Muscle layer of duodenum (tissue), 2 donors: ENCODE results near the gene PHOSPHO1.

Source experiments
- H3K27ac ChIP-seq: one replicate; pipeline ENCODE4 v1.7.0; 2013; ENCODE audit warnings: mild to moderate bottlenecking, low read length
- H3K27me3 ChIP-seq: one replicate; pipeline ENCODE4 v1.7.0; 2013; ENCODE audit warnings: low read depth, mild to moderate bottlenecking, control low read depth, low read length
- H3K36me3 ChIP-seq, 2 donors: one replicate each; pipeline ENCODE4 v1.7.0; 2013; ENCODE audit warnings: low read length in 2 of 2, control low read depth in 1 of 2, mild to moderate bottlenecking in 1 of 2; ENCODE audit not compliant: insufficient read depth in 2 of 2, control insufficient read depth in 1 of 2
- H3K4me1 ChIP-seq, 2 donors: one replicate each; pipeline ENCODE4 v1.7.0; 2013; ENCODE audit warnings: low read length in 2 of 2, mild to moderate bottlenecking in 2 of 2, control low read depth in 1 of 2, moderate library complexity in 1 of 2; ENCODE audit not compliant: insufficient read depth in 2 of 2, control insufficient read depth in 1 of 2
- H3K4me3 ChIP-seq, 2 donors: one replicate each; pipeline ENCODE4 v1.7.0; 2013; ENCODE audit warnings: low read length in 2 of 2, low read depth in 1 of 2, mild to moderate bottlenecking in 1 of 2
- H3K9me3 ChIP-seq, 2 donors: one replicate each; pipeline ENCODE4 v1.7.0; 2013; ENCODE audit warnings: low read length in 2 of 2, control low read depth in 1 of 2, mild to moderate bottlenecking in 1 of 2; ENCODE audit not compliant: control insufficient read depth in 1 of 2
- donor health status: healthy.

The PHOSPHO1 gene

GRCh38 chr17:49241692-49242397, 11.3 kb upstream of the PHOSPHO1 start:
- H3K27me3 ChIP-seq, result no peaks in the 10 kb centered on the region
- no peak overlapping the region for H3K4me3 ChIP-seq
- H3K9me3 ChIP-seq, result no peaks in the 10 kb centered on the region
- no peak overlapping the region for H3K27ac ChIP-seq
- no peaks in the 10 kb centered on the region for H3K36me3 ChIP-seq
- peaks cover 0 to 5% of the 10 kb centered on the region in 2 donors for H3K4me1 ChIP-seq

GRCh38 chr17:49241040-49241439, 10.5 kb upstream of the PHOSPHO1 start:
- no peaks in the 10 kb centered on the region for H3K36me3 ChIP-seq
- no peak overlapping the region for H3K4me3 ChIP-seq
- no peaks in the 10 kb centered on the region for H3K27me3 ChIP-seq
- H3K9me3 ChIP-seq, result no peaks in the 10 kb centered on the region
- H3K4me1 ChIP-seq, result peaks cover 0 to 5% of the 10 kb centered on the region in 2 donors
- no peak overlapping the region for H3K27ac ChIP-seq

GRCh38 chr17:49240619-49241018, 10.0 kb upstream of the PHOSPHO1 start:
- H3K27me3 ChIP-seq, result no peaks in the 10 kb centered on the region
- no peaks in the 10 kb centered on the region for H3K9me3 ChIP-seq
- H3K4me3 ChIP-seq, result no peak overlapping the region
- H3K27ac ChIP-seq, result no peak overlapping the region
- H3K36me3 ChIP-seq, result no peaks in the 10 kb centered on the region
- H3K4me1 ChIP-seq, result peaks cover 0 to 5% of the 10 kb centered on the region in 2 donors

GRCh38 chr17:49239963-49240362, 9.4 kb upstream of the PHOSPHO1 start:
- H3K4me3 ChIP-seq, result no peak overlapping the region
- H3K27ac ChIP-seq, result no peak overlapping the region
- H3K36me3 ChIP-seq, result no peaks in the 10 kb centered on the region
- H3K9me3 ChIP-seq, result no peaks in the 10 kb centered on the region
- H3K27me3 ChIP-seq, result no peaks in the 10 kb centered on the region
- peaks cover 0 to 5% of the 10 kb centered on the region in 2 donors for H3K4me1 ChIP-seq

- no peak overlapping the region for H3K27ac ChIP-seq
- H3K36me3 ChIP-seq, result no peaks in the 10 kb centered on the region
- H3K4me1 ChIP-seq, result peaks cover 0 to 11% of the 10 kb centered on the region in 2 donors
- peaks cover 5% of the 10 kb centered on the region for H3K27me3 ChIP-seq
- H3K4me3 ChIP-seq, result no peak overlapping the region
- H3K9me3 ChIP-seq, result no peaks in the 10 kb centered on the region
Observed at GRCh38 chr17:49235896-49236295, 5.3 kb upstream of the PHOSPHO1 start.

GRCh38 chr17:49234509-49235080, 4.0 kb upstream of the PHOSPHO1 start:
- H3K4me1 ChIP-seq, result peaks cover 2 to 15% of the 10 kb centered on the region in 2 donors
- H3K36me3 ChIP-seq, result no peaks in the 10 kb centered on the region
- H3K9me3 ChIP-seq, result no peaks in the 10 kb centered on the region
- H3K4me3 ChIP-seq, result no peak overlapping the region
- no peak overlapping the region for H3K27ac ChIP-seq
- H3K27me3 ChIP-seq, result peaks cover 8% of the 10 kb centered on the region

GRCh38 chr17:49231563-49231894, 942 bp upstream of the PHOSPHO1 start:
- H3K4me3 ChIP-seq, result peak overlapping the region; percentile 76 to 87

GRCh38 chr17:49229805-49230600, 584 bp downstream of the PHOSPHO1 start:
- Histone ChIP-seq H3K36me3 (no peaks in the 10 kb centered on the region), H3K27ac (no peak overlapping the region), H3K4me3 (peak overlapping the region; percentile 76 to 87), H3K9me3 (no peaks in the 10 kb centered on the region), H3K27me3 (peaks cover 17% of the 10 kb centered on the region), H3K4me1 (peaks cover 7 to 19% of the 10 kb centered on the region in 2 donors)

More at GRCh38 chr17:49231563-49231894, 942 bp upstream of the PHOSPHO1 start:
- no peaks in the 10 kb centered on the region for H3K36me3 ChIP-seq
- H3K9me3 ChIP-seq, result no peaks in the 10 kb centered on the region
- H3K27me3 ChIP-seq, result peaks cover 11% of the 10 kb centered on the region
- peaks cover 7 to 19% of the 10 kb centered on the region in 2 donors for H3K4me1 ChIP-seq
- no peak overlapping the region for H3K27ac ChIP-seq

GRCh38 chr17:49229076-49229804, 1.3 kb downstream of the PHOSPHO1 start:
- Histone ChIP-seq H3K27me3 (peaks cover 23% of the 10 kb centered on the region), H3K4me3 (peak overlapping the region in 1 of 2 donors; percentile 87), H3K4me1 (peaks cover 7 to 19% of the 10 kb centered on the region in 2 donors), H3K36me3 (no peaks in the 10 kb centered on the region), H3K9me3 (no peaks in the 10 kb centered on the region), H3K27ac (no peak overlapping the region)

- peaks cover 23% of the 10 kb centered on the region for H3K27me3 ChIP-seq
- H3K4me1 ChIP-seq, result peaks cover 7 to 29% of the 10 kb centered on the region in 2 donors
Observed at GRCh38 chr17:49227436-49228261, 2.9 kb downstream of the PHOSPHO1 start.

More at GRCh38 chr17:49227436-49228261, 2.9 kb downstream of the PHOSPHO1 start:
- H3K27ac ChIP-seq, result no peak overlapping the region
- no peaks in the 10 kb centered on the region for H3K9me3 ChIP-seq
- H3K36me3 ChIP-seq, result no peaks in the 10 kb centered on the region
- no peak overlapping the region for H3K4me3 ChIP-seq
